Hematopoietic multipotent progenitor cell treated with erythropoietin and hydrocortisone succinate and interleukin-3 and kit ligand, for 15 days (in vitro differentiated cells): Measurements from ENCODE around the gene RER1.

Experiments used
- DNase-seq: peaks from one replicate; pipeline ENCODE4 v3.0.0-alpha.2; 2015; ENCODE audit warnings: low spot score

The RER1 gene

DNA sequence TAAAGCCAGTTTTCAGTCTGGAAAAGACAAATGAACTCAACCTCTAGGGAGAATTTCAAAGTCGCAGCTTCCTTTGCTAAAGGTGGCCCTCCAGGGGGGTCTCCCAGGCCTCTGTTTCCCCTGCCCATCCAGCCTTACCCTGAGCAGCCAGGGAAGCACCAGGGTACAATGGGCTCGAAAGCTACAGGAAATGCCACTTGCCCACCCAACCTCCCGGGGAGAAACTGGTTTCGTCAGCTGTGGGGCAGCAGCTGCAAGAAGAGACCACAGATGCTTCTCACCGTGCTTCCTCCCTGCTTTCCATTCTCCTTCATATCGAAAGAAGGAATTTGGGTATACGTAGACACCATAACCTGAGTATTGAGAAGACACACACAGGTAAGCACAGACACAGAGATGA lies 2.0 kb upstream of the RER1 start:
- DNase-seq = no peak

DNA sequence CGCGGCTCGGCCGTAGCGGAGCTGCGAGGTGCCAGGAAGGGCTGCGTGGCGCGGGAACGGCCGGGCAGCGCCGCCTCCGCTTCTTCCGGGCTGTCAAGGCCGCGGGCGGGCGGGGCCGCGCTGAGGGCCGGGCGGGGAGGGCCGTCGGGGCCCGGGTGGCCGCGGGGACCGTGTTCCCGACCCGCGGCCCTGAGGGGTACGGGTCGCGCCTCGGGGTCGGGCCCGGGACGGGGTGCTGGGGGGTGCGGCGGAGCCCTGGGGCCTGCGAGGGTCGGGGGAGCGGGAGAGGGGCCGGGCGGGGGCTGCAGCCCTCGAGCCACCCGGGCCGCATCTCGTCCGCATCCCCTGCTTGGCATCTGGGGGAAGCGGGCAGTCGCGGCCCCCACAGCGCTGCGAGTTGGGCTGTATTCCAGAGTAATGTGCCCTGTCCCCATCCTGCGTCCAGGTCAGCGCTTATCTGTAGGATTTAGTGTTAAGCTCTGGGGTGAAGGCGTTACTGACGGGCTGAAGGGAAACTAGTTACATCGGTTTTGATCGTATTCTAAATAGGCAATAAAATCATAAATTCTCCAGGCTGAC lies 379 bp downstream of the RER1 start:
- DNase-seq = peak; percentile 35

DNA sequence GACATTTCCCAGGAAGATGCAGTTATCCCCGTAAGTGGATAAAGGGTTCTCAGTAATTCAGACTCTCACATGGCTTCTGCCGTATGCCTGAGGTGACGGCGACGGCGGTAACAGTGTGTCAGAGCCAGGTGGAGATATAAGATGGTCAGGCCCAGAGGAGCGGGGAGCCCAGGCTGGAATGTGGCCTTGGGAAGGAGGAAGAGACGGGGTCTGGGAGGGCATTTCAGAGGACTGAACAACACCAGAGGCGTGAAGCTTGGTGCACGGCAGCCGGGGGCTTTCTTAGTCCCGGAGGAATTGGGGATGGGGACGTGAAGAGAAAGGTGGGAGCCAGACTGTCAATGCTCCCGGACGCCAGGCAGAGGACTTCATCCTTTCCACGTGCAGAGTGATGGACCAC lies 1.0 kb downstream of the RER1 start:
- DNase-seq = no peak

- no peak for DNase-seq
Measured at GRCh38 chr1:2393471-2393877, 1.8 kb downstream of the RER1 start.

- no peak for DNase-seq
Measured at GRCh38 chr1:2394220-2394619, 2.6 kb downstream of the RER1 start.

DNA sequence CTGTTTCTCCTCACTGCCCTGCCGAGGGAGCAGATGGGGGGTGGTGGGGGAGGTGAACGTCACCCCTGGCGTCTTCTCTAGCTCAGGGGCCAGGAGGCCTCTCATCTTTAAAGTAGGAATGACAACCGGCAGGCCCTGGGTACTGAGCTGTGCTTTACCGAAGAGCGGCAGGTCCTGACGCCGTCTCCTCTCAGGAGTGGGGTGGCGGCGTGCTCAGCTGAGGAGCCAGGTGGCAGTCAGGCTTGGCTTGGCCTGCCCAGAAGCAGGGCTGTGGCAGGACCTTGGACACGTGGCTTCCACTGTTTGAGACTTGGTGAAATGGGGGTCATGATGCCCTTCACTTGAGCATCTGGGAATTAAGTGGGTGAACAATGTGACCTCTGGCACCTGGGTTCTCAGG lies 3.1 kb downstream of the RER1 start:
- DNase-seq = no peak

- DNase-seq = no peak
Measured at GRCh38 chr1:2395245-2395644, 3.6 kb downstream of the RER1 start.

DNA sequence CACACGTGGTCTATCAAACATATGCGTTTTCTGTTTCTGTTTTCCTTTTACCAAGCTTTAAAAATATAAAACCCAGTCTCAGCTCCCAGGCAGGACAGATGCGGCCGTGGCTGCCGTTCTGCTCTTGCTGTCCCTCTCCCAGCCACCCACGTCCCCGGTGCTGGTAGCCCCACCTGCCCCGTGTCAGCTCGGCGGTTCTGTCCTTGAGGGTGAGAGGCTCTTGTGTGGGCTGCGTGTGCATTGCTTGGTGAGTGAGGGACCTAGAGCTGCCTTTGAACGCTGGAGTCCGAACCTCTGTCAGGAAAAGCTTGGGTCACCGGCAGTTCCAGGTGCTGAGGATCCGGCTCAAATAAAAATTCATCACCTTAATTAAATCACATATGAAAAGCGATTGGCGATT lies 4.4 kb downstream of the RER1 start:
- DNase-seq = no peak

DNA sequence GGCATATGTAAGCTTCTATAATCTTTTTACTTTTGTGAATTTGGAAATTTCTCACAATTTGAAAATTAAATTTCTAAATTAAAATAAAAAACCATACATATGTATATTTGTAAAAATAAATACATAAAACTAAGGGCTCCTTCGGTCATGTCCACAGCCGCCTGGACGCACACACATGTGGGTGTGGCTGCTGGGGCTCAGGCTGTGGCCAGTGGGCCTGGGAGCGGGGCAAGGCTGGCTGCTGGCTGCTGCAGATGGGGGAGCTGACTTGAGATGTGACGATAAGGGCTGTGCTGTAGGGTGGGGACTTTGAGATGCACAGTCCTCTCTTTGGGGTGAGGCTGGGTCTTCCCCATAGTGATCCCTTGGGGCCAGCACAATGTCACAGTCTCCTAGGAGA lies 4.8 kb downstream of the RER1 start:
- no peak for DNase-seq

DNA sequence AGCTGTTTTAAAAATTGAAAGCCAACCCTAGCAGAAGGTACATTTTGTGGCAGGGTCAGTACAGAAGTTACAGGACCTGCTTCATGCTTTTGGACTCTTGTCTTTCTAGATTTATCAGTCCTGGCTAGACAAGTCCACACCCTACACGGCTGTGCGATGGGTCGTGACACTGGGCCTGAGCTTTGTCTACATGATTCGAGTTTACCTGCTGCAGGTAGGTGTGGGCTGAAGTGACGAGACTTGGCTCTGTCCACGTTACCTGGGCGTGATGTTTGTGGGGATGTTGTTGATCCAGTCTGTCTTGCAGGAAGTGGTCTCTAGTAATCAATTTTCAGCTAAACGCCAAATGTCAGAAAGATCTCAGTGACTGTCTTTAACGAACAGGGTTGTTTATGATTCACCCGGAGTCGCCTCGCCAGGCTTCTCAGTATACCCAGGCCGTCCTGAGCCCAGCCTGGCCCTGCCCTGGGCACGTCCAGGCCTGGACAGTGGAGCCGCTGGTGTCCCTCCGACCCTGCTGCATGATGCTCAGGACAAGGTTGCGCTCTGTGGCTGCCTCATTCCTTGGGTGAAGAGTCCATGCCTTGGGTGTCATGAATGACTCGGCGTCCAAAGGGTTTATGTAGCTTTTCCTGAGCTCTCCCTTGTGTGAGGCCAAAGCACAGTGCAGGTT lies 5.5 kb downstream of the RER1 start:
- no peak for DNase-seq

DNA sequence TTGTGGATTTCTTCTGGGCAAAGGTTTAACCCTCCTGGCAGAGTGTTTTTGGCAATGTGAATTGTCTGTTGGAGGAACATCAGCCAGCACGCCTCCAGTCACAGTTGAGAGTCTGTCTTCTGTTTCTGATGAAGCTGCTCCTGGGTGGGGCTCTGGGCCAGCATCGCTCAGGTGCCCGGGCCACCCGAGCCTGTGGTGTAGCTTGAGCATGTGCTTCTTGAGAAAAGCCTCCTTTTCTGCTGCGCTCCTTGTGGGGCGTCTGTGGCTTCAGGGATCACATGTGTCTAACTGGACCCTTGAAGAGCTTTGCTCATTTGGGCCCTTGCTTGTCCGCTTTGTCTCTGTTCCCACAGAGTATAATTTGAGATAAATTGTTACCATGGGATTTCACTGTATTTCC lies 7.2 kb downstream of the RER1 start:
- no peak for DNase-seq

DNA sequence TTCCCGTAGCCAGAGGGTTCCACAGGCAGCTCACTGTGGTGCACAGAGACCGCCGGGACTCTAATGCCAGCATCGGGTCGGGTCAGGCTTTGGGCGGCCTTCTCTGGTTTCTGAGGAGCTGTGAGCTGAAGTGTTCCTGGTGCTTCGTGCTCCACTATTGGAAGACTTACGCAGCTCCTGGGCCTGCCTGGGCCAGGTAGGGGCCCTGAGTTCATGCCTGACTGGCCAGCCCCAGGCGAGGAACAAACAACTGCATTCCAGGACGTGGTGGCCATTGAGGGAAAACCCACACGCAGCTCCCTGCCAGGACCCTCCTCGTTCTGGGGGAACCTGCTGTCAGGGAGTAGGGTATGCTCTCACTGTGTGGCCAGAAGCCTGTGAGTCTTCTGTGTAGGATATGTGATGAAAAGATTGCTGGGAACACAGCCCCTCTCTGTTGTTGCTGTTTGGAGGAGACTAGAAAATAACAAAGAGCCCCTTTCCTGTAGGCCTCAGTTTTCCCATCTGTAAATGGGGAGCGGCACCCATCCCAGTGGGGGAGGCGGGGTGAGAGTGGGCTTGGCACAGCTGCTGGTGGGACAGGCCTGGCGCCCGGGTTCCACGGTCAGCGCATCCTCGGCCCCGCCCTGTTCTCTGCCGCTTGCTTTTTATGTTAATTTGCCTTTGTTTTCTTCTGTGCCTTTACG lies 8.4 kb downstream of the RER1 start:
- no peak for DNase-seq

DNA sequence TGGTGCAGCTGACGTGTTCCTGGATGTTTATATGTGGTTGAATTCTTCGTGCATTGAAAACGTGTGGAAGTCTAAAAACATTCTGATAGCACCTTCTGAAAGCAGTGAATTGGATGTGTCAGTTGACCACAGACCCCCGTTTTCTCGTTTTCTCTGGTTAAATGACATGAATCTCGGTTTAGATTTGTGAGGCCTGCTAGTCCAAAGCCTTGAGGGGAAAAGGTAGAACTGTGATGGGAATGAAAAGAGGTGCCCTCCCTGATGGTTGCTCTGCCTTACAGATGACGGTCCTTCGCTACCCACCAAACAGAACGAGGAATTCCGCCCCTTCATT lies 8.9 kb downstream of the RER1 start:
- no peak for DNase-seq

- DNase-seq = no peak
Measured at GRCh38 chr1:2400950-2401649, 9.5 kb downstream of the RER1 start.

DNA sequence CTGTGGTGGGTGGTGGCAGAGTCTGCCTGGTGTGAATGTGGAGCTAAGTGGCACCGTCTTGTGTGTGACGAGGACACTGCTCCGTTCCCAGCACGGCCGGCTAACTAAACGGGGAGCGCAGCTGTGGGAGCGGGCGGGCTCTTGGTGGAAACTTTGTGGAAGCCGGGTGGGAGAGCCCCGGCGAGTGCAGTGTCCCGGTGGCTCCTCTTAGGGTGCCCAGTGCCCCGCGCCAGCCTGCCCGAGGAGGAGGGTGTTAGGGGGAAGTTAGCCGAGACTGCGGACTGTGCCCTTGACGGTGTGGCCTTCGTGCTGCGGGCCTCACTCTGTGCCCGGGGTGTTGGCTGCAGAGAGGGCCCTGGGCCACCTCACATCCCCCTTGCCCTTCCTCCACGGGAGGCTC lies 10.8 kb downstream of the RER1 start:
- DNase-seq = no peak

GRCh38 chr1:2403273-2403672 lies 11.6 kb downstream of the RER1 start:
- DNase-seq = no peak

GRCh38 chr1:2404142-2404889 lies 12.7 kb downstream of the RER1 start:
- DNase-seq = no peak

- DNase-seq = no peak
Measured at GRCh38 chr1:2404890-2405511, 13.4 kb downstream of the RER1 start.

- DNase-seq = no peak
Measured at GRCh38 chr1:2405588-2406295, 14.1 kb downstream of the RER1 start.

- DNase-seq = no peak
Measured at GRCh38 chr1:2406451-2407041, 14.9 kb downstream of the RER1 start.
